Stimulated activated CD4-positive, alpha-beta T cell treated with anti-CD3 and anti-CD28 coated beads, Interleukin-12 subunit alpha, Interleukin-12 subunit beta, amount 100 ng/mL, for 4 hours (primary cell): Measurements from ENCODE around the gene ERC1.
A peak's percentile ranks its signal among the peaks of the same experiment; 100 is the strongest.
"Not testable (repeated sequence)": the region's sequence is repeated elsewhere in the genome, so short reads cannot be mapped to it uniquely, and the experiment has no call there.

Experiments used
- DNase-seq: peaks from one replicate; pipeline ENCODE4 v3.0.0-alpha.2; 2020

Gene ERC1

GRCh38 chr12:988646-989045, 2.4 kb upstream of the ERC1 start:
- DNase-seq, result no peak

GRCh38 chr12:989051-989450, 2.0 kb upstream of the ERC1 start:
- DNase-seq, result no peak

GRCh38 chr12:989751-990660, 1.0 kb upstream of the ERC1 start:
- DNase-seq, result peak; percentile 43

- no peak for DNase-seq
These were observed 619 bp downstream of the ERC1 start for GRCh38 chr12:991350-992333.

GRCh38 chr12:992647-993046, 1.6 kb downstream of the ERC1 start:
- no peak for DNase-seq

GRCh38 chr12:996881-997280, 5.9 kb downstream of the ERC1 start:
- no peak for DNase-seq

- DNase-seq, result no peak
These were observed 6.5 kb downstream of the ERC1 start for GRCh38 chr12:997505-997904.

GRCh38 chr12:998020-998874, 7.2 kb downstream of the ERC1 start:
- no peak for DNase-seq

- DNase-seq, result not testable (repeated sequence)
These were observed 8.7 kb downstream of the ERC1 start for GRCh38 chr12:999736-1000135.

- no peak for DNase-seq
These were observed 10.5 kb downstream of the ERC1 start for GRCh38 chr12:1001507-1001906.

GRCh38 chr12:1003600-1004271, 12.7 kb downstream of the ERC1 start:
- no peak for DNase-seq

GRCh38 chr12:1006255-1006654, 15.2 kb downstream of the ERC1 start:
- DNase-seq, result no peak

- no peak for DNase-seq
These were observed 16.3 kb downstream of the ERC1 start for GRCh38 chr12:1007276-1007675.

GRCh38 chr12:1007994-1008393, 17.0 kb downstream of the ERC1 start:
- no peak for DNase-seq

GRCh38 chr12:1011091-1011490, 20.1 kb downstream of the ERC1 start:
- no peak for DNase-seq

- no peak for DNase-seq
These were observed 22.8 kb downstream of the ERC1 start for GRCh38 chr12:1013618-1014489.

GRCh38 chr12:1019283-1019682, 28.3 kb downstream of the ERC1 start:
- DNase-seq, result no peak

- no peak for DNase-seq
These were observed 29.4 kb downstream of the ERC1 start for GRCh38 chr12:1020389-1020788.

GRCh38 chr12:1022032-1022970, 31.3 kb downstream of the ERC1 start:
- DNase-seq, result no peak

- no peak for DNase-seq
These were observed 39.8 kb downstream of the ERC1 start for GRCh38 chr12:1030779-1031178.
